Lower lobe of right lung (tissue), 2 donors: ENCODE results near the gene ITGA11. TPM values are rescaled to one million over a fixed set of nuclear protein-coding genes. Genes with fewer than 3 reads are reported as not detected.

Source experiments
- ATAC-seq, 2 donors: fragments of 200-7000 bp; cut with Tn5 transposase; one replicate each; pipeline ENCODE4 v1.9.1; 2020 to 2022; ENCODE audit warnings: mild to moderate bottlenecking in 2 of 2, moderate library complexity in 2 of 2
- DNase-seq: peaks from one replicate; pipeline ENCODE4 v3.0.0-alpha.2; 2020
- H3K27ac ChIP-seq: fragments of 200-600 bp; one replicate; pipeline ENCODE4 v1.8.0; 2022
- H3K27me3 ChIP-seq: fragments of 200-600 bp; one replicate; pipeline ENCODE4 v1.8.0; 2022; ENCODE audit warnings: low read depth
- H3K36me3 ChIP-seq: fragments of 200-600 bp; one replicate; pipeline ENCODE4 v1.8.0; 2022; ENCODE audit warnings: mild to moderate bottlenecking
- H3K4me1 ChIP-seq: fragments of 200-600 bp; one replicate; pipeline ENCODE4 v1.8.0; 2022
- H3K4me3 ChIP-seq: fragments of 200-600 bp; one replicate; pipeline ENCODE4 v1.8.0; 2022; ENCODE audit warnings: mild to moderate bottlenecking
- H3K9me3 ChIP-seq: fragments of 200-600 bp; one replicate; pipeline ENCODE4 v1.8.0; 2022
- intact Hi-C: fragments of 100-400 bp; cut with DNase I; formaldehyde crosslinking; loops from one replicate; pipeline ENCODE4 v1.11.0; 2022
- total RNA-seq: library from RNA; stranded (reverse); fragmentation: NEBNext Ultra II Directional; extraction: Animal tissue kit (Norgen Biotek cat#: 25700); gene quantifications from one replicate; pipeline ENCODE4 v1.2.1, GENCODE V29; 2021
- TF ChIP-seq, protein P1 (sequence below): fragments of 200-600 bp; IDR thresholded peaks from one replicate; pipeline ENCODE4 v1.8.0; 2022; ENCODE audit warnings: antibody characterized with exemption, mild to moderate bottlenecking
- donor health status: DM: no; HTN: yes; CAD: no; lungs with severe emphysema.

ITGA11 gene
- total RNA-seq, 1 donor from 2014 or later = 2.7 TPM

DNA sequence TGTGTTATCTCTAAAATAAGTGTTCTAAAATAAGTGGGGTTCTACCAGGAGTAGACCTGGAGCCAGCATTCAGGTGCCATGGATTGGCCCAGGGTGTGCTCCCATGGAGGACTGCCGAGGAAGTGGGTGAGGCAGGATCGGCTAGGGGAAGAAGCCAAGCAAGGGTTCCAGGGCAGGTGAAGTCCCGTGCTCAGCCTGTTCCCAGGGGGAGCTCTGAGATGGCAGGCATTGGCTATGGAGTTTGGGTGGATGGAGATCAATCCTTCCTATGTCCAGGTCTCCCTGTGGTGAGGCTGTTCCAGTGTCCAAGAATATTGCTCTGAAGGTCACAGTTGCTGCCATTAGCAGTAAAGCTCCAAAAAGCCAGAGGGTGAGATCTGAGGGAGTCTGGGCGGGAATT lies 46.9 kb upstream of the ITGA11 start:
- Histone ChIP-seq H3K27me3 (no peaks in the 10 kb centered on the region), H3K36me3 (no peaks in the 10 kb centered on the region), H3K4me1 (no peaks in the 10 kb centered on the region), H3K27ac (no peak overlapping the region), H3K4me3 (no peak overlapping the region), H3K9me3 (no peaks in the 10 kb centered on the region)
- intact Hi-C loops = no loop called here
- TF ChIP-seq, protein P1, sequence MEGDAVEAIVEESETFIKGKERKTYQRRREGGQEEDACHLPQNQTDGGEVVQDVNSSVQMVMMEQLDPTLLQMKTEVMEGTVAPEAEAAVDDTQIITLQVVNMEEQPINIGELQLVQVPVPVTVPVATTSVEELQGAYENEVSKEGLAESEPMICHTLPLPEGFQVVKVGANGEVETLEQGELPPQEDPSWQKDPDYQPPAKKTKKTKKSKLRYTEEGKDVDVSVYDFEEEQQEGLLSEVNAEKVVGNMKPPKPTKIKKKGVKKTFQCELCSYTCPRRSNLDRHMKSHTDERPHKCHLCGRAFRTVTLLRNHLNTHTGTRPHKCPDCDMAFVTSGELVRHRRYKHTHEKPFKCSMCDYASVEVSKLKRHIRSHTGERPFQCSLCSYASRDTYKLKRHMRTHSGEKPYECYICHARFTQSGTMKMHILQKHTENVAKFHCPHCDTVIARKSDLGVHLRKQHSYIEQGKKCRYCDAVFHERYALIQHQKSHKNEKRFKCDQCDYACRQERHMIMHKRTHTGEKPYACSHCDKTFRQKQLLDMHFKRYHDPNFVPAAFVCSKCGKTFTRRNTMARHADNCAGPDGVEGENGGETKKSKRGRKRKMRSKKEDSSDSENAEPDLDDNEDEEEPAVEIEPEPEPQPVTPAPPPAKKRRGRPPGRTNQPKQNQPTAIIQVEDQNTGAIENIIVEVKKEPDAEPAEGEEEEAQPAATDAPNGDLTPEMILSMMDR = no peak
- ATAC-seq = no peak
- DNase-seq = no peak

DNA sequence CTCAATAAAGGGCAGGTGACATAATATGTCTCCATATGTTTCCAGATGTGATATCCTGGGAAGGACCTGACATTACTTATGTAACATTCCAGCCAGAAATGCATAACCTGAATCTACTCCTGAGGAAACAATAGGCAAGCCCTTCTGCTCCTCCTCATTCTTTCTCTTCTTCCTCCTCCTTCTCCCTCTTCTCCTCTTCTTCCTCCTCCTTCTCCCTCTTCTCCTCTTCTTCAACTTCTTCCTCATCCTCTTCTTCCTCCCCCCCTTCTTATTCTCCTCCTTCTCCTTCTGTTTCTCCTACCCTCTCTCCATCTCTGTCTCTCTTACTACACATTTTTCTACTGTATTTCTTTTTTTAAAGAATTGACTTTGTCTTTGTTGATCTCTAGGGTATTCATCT lies 43.5 kb upstream of the ITGA11 start:
- H3K27ac ChIP-seq = no peak overlapping the region
- H3K36me3 ChIP-seq = no peaks in the 10 kb centered on the region
- H3K4me3 ChIP-seq = no peak overlapping the region
- no peaks in the 10 kb centered on the region for H3K27me3 ChIP-seq
- H3K9me3 ChIP-seq = no peaks in the 10 kb centered on the region
- intact Hi-C loops = no loop called here
- DNase-seq = no peak
- peaks cover 2% of the 10 kb centered on the region for H3K4me1 ChIP-seq
- no peak for ATAC-seq
- TF ChIP-seq, protein P1 = no peak

DNA sequence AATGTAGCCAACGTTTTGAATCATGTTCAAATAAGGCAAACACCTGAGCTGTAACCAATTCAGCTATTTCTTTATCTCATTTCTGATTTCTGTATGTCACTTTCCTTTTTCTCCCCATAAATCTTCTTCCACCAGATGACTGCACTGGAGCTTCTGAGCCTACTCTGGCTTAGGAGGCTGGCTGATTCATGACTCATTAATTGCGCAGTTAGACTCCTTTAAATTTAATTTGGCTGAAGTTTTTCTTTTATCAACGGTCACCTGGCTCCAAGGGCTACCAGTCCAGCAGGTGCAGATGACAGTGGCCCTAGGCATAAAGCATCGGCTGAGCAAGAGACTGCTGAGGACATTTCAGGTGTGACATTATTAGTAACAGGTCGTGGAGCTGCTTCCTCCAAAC lies 39.6 kb upstream of the ITGA11 start:
- Histone ChIP-seq H3K4me3 (no peak overlapping the region), H3K9me3 (no peaks in the 10 kb centered on the region), H3K27ac (no peak overlapping the region), H3K4me1 (peaks cover 18% of the 10 kb centered on the region), H3K27me3 (no peaks in the 10 kb centered on the region), H3K36me3 (no peaks in the 10 kb centered on the region)
- intact Hi-C loops = no loop called here
- TF ChIP-seq, protein P1 = no peak
- DNase-seq (no peak), ATAC-seq (no peak)

DNA sequence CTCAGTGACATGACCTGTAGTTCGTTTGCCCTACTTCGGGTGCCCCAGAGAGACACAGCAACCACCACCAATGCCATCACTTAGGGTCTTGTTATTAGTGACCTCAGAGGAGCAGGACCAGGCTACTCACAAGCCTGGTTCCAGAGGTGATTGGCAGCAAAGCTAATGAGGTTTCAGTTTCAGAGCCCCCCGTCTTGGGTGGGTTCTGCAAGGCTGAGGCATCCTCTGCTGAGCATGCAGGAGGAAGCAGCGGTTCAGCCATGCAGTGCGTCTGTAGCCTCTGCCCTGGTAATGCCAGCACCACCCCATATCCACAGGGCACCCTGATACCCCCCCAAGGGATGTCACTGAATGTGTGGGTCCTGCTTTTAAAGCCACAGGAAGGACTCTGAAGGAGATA lies 39.0 kb upstream of the ITGA11 start:
- no peak for ATAC-seq
- intact Hi-C loops = no loop called here

DNA sequence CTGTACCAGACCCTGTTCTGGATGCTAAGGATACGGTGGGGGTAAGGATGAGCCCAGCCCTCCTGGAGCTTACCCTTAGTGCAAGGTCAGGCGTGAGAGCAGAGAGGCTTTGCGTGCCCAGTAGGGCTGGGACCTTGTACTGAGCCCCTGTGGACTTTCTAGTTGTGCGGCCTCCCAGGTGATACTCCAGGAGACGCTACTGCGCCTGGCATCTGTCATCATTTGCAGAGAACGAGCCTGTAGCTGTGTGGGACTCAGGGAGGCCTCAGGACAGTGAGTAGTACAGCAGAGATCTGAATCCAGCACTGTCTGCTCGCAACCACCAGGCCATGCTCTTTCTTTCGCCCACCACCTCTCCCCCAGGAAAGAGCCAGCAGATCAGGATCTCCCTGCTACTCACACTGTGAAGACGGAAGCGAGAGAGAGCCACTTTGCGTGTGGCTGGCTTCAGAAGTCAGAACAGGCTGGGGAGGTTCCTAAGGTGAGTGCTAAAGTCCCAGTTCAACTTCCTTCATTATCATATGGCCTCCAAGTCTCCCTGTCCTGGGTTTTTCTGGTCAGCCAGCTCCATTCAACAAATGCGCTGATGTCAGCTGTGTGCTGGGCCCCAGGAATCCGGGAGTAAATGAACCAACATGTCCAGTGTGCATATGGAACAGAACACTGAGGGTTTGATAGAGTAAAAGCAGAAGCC lies 38.2 kb upstream of the ITGA11 start:
- peak; percentile 80 to 84 for ATAC-seq
- Histone ChIP-seq H3K9me3 (no peaks in the 10 kb centered on the region), H3K27ac (peak overlapping the region; percentile 49), H3K36me3 (no peaks in the 10 kb centered on the region), H3K4me3 (no peak overlapping the region), H3K4me1 (peaks cover 18% of the 10 kb centered on the region), H3K27me3 (no peaks in the 10 kb centered on the region)
- TF ChIP-seq, protein P1 = no peak
- no peak for DNase-seq
- intact Hi-C loops = no loop called here

More for the DNA sequence above, 39.0 kb upstream of the ITGA11 start:
- H3K27me3 ChIP-seq = no peaks in the 10 kb centered on the region
- H3K36me3 ChIP-seq = no peaks in the 10 kb centered on the region
- no peak overlapping the region for H3K27ac ChIP-seq
- H3K4me1 ChIP-seq = peaks cover 18% of the 10 kb centered on the region
- no peak for DNase-seq
- H3K9me3 ChIP-seq = no peaks in the 10 kb centered on the region
- TF ChIP-seq, protein P1 = no peak
- no peak overlapping the region for H3K4me3 ChIP-seq
